Measurements from ENCODE around the gene RASSF1.

DNA sequence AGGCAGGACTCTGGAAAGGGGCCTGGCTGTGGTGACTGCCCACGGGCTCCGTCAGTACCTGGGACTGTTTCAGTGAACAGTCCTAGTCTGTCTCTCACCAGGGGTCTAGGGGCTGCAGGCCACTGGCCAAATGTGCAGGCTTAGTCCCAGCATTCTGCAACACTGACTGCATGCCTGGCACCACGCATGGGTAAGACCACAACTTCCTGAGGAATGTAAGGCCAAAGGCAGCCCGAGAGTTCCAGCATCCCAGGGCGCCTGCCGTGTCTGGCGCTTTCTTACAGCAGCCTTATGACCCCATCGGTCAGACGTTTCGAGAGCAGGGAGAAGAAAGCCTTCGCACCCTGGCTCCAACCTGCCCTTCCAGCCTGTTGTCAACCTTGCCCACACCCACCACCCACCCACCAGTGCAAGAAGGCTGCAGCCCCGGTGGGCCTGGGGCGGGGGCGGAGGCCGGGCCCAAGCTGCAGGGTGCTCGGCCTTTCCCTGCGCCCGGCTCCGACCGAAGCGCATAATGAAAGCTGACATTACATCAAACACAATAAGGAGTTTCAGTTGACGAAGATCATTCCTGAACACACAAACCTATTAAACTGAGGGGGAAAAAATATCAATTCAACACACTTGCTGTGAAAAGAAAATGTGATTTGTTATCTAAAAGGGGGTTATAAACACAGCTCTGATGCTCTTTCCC, 48.2 kb upstream of the RASSF1 start:
- TF ChIP-seq, protein P1, sequence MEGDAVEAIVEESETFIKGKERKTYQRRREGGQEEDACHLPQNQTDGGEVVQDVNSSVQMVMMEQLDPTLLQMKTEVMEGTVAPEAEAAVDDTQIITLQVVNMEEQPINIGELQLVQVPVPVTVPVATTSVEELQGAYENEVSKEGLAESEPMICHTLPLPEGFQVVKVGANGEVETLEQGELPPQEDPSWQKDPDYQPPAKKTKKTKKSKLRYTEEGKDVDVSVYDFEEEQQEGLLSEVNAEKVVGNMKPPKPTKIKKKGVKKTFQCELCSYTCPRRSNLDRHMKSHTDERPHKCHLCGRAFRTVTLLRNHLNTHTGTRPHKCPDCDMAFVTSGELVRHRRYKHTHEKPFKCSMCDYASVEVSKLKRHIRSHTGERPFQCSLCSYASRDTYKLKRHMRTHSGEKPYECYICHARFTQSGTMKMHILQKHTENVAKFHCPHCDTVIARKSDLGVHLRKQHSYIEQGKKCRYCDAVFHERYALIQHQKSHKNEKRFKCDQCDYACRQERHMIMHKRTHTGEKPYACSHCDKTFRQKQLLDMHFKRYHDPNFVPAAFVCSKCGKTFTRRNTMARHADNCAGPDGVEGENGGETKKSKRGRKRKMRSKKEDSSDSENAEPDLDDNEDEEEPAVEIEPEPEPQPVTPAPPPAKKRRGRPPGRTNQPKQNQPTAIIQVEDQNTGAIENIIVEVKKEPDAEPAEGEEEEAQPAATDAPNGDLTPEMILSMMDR (IDR thresholded peaks at IDR 0.05; ENCODE audit: extremely low read depth in 1 of 2, insufficient read depth in 1 of 2, low read depth in 1 of 2, low read length in 2 of 2): peak in 1 of 2 donors; percentile 1
- no peak for TF ChIP-seq EZH2 (IDR thresholded peaks at IDR 0.05; ENCODE audit: borderline replicate concordance, low read depth, low read length, severe bottlenecking)
- no peak for TF ChIP-seq FOS (IDR thresholded peaks at IDR 0.05; ENCODE audit: borderline replicate concordance, insufficient read depth, low read length)
- TF ChIP-seq GATA2 (IDR thresholded peaks at IDR 0.05; ENCODE audit: insufficient read depth, insufficient read length, low read depth, low read length): no peak
- no peak for TF ChIP-seq MYC (IDR thresholded peaks at IDR 0.05; ENCODE audit: low read depth, low read length)
- TF ChIP-seq JUN (IDR thresholded peaks at IDR 0.05; ENCODE audit: borderline replicate concordance, insufficient read depth, insufficient read length, low read depth): no peak
- TF ChIP-seq POLR2A (IDR thresholded peaks at IDR 0.05; ENCODE audit: low read depth, low read length): no peak
- TF ChIP-seq, protein P2, sequence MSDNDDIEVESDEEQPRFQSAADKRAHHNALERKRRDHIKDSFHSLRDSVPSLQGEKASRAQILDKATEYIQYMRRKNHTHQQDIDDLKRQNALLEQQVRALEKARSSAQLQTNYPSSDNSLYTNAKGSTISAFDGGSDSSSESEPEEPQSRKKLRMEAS (IDR thresholded peaks at IDR 0.05; ENCODE audit: insufficient read depth, insufficient read length): no peak
- TF ChIP-seq POLR2AphosphoS5 (IDR thresholded peaks at IDR 0.05; ENCODE audit: insufficient read depth, low read depth, low read length): no peak

Data from endothelial cell of umbilical vein (primary cell).